Measurements from ENCODE around the gene TRMT11.
"Not testable (repeated sequence)": the region's sequence is repeated elsewhere in the genome, so short reads cannot be mapped to it uniquely, and the experiment has no call there.

Gene TRMT11

GRCh38 chr6:125956506-125957390 is 29.6 kb upstream of the TRMT11 start, which contains the start of gene HINT3:
Gene HINT3, plus strand, starts transcription at chr6:125956770. Its CDS starts 208 bp downstream, at chr6:125956978.
- DNase-seq (ENCODE audit: low spot score), result peak; percentile 99

DNA sequence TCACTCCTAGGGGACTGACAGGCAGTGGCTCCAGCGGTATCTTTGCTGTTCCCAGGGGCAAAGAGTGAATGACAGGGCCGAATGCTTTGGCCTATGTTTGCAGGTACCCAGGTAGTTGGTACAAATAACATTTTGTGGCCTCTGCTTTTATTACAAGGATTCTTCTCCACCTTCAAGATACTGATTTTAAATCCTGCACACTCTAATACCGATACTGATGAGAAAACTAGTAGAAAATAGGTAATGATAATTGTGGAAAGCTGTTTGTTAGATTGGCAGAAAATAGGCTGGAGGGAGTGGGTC is 29.0 kb upstream of the TRMT11 start:
- no peak for DNase-seq (ENCODE audit: low spot score)

DNA sequence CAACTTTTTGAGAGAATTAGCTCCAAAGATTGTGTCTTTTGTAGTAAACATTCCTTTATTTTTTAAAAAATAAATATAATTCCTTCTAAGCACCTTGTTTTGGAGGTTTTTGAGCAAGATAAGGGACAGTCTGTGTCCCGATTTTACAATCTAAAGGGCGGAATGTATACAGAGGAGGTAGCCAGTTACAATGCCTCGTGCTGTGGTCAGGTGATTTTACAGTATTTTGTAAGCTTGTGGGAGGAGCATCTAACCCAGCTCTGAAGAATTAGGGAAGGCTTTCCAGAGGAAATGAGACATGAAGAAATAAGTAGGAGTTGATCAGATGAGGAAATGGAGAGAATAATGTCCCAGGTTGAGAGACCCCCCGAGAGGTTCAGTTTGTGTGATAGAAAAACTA is 28.5 kb upstream of the TRMT11 start:
- peak; percentile 42 for DNase-seq (ENCODE audit: low spot score)

DNA sequence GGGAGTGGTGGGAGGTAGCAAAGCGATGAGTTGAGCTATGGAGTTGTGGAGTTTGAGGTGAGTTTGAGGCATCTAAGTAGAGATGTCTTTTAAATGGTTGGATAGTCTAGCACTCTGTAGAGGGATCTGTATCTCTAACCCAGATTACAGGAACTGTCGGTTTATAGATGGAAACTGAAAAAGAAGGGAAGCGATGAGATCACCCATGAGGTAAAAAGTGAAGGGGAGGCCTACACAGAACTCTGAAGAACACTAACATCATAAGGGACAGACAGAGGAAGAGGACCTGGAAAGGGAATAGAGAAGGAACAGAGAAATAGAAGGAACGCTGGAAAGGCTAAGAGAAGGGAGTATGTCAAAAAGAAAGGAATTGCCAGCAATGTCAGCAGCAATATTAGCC is 27.3 kb upstream of the TRMT11 start:
- no peak for DNase-seq (ENCODE audit: low spot score)

DNA sequence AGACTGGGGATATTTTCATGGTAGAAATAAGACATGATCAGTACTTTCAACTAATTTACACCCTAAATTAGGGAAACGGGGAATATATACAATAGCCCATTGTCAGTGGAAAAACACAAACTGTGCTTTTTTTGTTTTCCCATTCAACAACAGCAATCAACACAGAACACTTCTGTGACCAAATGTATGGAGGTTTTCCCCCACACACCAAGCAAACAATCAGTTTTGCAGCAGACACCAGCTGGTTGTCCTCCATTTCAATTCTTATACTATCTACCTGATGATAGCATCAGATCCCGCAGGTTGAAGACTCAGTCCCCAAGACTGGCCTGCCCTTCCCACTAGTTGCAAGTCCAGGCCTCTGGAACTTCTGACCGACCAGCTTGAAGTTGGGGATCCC is 25.2 kb upstream of the TRMT11 start:
- DNase-seq (ENCODE audit: low spot score), result no peak

GRCh38 chr6:125962900-125963497 is 23.3 kb upstream of the TRMT11 start:
- DNase-seq (ENCODE audit: low spot score), result no peak

DNA sequence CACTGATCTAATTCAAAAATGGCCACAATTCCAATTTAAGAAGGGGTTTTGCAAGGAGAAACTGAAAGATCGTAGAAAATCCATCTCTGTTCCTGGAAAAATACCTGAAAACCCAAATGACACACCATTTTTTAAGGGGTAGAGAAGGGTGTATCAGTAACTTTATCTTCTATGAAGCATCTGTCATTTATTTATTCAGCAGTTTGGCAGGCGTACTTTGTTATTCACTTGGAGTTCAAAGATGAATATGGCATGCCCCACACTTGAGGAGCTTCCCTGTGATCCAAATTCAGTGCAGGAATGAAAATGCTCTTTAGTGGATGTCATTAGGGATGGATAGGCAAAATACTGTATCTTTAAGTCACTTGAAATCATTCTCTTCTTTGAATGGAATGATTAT is 22.5 kb upstream of the TRMT11 start:
- DNase-seq (ENCODE audit: low spot score), result peak; percentile 42

DNA sequence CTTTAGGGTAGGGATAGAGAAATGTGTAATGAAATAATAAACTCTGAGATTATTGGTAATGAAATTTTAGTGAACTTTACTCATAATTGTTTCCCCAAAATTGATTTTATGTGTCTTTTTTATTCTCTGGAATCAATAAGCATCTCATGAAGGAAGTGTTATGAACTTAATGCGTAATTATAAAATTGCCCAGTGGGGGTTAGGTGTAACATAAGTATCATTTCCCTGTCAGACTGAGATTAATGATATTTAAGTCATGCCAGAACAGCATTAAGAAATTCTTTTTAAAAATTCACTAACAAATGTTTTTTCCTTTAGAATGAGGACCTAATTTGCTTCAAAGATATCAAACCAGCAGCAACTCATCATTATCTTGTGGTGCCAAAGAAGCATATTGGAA is 19.8 kb upstream of the TRMT11 start:
- DNase-seq (ENCODE audit: low spot score), result no peak

DNA sequence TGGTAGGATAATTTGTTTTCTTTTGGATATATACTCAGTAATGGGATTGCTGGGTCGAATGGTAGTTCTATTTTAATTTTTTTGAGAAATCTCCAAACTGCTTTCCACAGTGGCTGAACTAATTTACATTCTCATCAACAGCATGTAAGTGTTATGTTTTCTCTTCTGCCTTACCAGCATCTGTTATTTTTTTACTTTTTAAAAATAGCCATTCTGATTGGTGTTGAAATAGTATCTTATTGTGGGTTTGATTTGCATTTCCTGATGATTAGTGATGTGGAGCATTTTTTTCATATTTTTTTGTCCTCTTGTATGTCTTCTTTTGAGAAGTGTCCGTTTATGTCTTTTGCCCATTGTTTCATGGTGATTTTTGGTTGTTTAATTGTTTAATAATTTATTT is 17.8 kb upstream of the TRMT11 start:
- no peak for DNase-seq (ENCODE audit: low spot score)

DNA sequence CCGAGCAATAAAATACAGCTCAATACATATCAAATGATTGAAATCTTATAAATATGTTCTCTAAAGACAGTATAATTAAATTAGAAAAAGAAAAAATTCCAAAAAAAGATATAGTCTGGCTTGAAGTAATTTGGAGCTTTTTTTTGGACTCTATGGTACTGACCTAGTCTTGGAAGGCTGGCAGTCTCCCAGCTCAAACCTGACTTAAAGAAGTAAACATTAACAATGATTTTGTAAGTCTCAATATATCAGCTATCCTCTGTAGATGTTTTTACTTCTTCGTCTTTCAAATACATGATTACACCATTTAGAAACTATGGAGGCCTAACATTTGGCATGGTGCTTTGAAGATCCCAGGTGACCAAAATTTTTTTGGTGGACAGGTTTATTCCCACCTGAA is 15.6 kb upstream of the TRMT11 start:
- no peak for DNase-seq (ENCODE audit: low spot score)

GRCh38 chr6:125972478-125972877 is 13.9 kb upstream of the TRMT11 start:
- not testable (repeated sequence) for DNase-seq (ENCODE audit: low spot score)

GRCh38 chr6:125974214-125974866 is 12.0 kb upstream of the TRMT11 start:
- DNase-seq (ENCODE audit: low spot score), result peak; percentile 79

GRCh38 chr6:125979101-125979500 is 7.2 kb upstream of the TRMT11 start:
- DNase-seq (ENCODE audit: low spot score), result no peak

DNA sequence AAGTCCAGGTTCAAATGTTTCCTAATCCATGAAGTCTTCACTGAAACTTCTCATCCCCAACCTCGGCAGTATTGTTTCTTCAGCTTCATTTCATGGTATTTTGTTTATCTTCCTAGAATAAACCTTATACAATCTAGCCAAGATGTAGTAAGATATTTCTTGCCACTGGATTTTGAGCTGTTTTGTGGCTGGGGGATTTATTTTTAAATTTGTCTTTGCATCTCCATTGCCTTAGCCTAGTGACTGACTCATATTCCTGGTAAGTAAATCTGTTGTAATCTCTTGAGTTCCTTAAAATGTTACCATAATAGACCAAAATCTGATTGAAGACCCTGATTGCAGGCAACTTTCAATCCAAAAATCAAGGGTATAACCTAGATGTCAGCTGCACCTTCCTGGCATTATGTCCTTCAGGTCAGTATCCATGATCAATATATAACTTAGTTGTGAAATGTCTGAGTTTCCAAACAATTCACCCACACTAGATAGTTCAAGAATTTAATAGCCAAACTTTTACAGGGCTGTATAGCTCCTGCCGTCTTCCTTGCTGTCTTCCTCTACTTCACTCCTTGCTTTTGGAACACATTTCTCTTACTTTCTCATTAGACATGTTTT is 4.7 kb upstream of the TRMT11 start:
- no peak for DNase-seq (ENCODE audit: low spot score)

DNA sequence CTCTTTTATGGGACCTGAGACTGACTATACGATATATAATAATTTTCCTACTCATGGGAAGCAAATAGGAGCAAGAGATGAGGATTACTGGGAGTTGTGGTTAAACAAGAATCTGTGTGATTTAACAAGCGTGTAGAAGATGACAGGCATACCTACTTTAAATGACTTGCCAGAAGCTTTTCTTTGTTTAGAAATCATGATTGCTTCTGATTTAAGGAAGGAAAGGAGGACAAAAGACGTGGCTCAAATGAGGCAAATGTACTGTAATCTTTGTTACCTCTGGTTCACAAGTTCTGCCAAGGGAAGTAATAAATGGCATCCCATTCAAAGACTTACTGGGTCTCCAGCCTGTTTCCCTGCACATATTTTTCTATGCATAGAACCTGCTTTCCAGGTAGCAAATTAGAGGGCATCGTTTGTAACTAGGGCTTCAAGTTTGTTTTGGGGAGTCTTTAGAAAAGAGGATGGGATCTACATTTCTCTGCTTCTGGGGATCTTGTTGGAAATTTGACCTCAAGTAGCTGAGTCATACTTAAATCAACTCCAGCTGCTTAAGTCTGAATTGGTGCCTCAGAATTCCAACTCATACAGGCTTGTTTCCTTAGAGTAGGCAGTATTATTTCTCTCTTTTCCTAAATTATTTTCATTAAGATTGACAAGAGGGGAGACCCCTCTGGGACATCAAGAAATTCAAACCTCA is 2.9 kb upstream of the TRMT11 start:
- DNase-seq (ENCODE audit: low spot score), result no peak

- DNase-seq (ENCODE audit: low spot score), result no peak
Measured at GRCh38 chr6:125984311-125984710, 2.0 kb upstream of the TRMT11 start.

- DNase-seq (ENCODE audit: low spot score), result no peak
Measured at GRCh38 chr6:125985522-125985921, 818 bp upstream of the TRMT11 start.

DNA sequence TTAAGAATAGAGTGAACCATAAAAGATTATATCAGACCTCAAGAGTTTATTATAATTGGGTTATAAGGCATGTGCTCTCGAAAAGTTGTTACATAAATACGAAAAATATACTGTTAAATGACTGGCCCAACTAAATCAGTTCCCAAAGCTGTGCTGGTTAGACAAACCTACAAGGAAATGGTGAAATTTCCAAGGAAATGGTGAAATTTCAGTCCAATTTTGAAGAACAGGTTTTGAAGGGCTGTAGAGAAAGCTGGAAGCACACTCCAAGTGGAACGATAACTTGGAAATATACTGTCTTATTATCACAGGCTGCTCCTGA is 400 bp upstream of the TRMT11 start:
- no peak for DNase-seq (ENCODE audit: low spot score)

GRCh38 chr6:125987026-125987617 is 782 bp downstream of the TRMT11 start:
- peak; percentile 16 for DNase-seq (ENCODE audit: low spot score)

DNA sequence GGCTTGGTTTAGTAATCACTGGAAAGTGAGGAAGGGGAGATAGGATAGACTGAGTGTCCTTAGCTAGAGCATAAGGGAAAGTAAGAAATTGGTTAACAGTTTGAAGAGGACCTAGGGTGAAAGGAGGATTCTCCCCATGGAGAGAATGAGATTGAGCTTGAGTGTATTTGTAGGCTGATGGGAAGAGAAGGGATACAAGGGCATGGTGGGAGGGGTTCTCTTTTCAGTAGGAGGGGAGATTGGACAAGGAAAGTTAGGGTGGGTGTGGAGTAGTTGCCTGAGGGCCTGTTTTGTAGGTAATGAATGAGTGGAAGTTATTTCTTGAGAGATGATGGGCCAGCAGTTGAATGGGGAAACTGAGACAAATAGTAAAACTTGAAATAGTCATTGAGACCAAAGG is 1.9 kb downstream of the TRMT11 start:
- no peak for DNase-seq (ENCODE audit: low spot score)

DNA sequence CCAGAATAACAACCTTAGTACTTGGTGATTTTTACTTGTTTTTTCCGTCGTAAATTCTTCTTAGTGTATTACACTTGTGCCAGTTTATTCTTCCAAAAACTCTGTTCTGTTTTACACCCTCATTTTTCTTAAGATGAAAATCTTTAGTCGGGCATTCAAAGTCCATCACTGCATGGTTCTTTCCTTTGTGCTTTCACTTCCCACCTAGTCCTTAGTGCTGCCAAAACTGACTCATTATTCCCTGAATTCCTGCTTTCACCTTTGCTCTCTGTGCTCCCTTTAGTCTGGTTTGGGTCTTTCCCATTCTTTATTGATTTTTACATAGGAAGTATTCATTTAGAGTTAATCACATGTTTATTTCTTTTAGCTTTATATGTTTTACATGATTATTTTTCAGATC is 3.3 kb downstream of the TRMT11 start:
- no peak for DNase-seq (ENCODE audit: low spot score)

- DNase-seq (ENCODE audit: low spot score), result no peak
Measured at GRCh38 chr6:125991653-125992052, 5.3 kb downstream of the TRMT11 start.

Data from hematopoietic multipotent progenitor cell treated with erythropoietin and hydrocortisone succinate and interleukin-3 and kit ligand, for 15 days (in vitro differentiated cells).